GM21447 (cell line): Measurements from ENCODE around the gene MOGAT2.

Experiments used
- ATAC-seq: cut with Tn5 transposase; IDR thresholded peaks from one replicate; pipeline ENCODE4 v1.9.1; 2021; ENCODE audit not compliant: unreplicated experiment

Gene MOGAT2

DNA sequence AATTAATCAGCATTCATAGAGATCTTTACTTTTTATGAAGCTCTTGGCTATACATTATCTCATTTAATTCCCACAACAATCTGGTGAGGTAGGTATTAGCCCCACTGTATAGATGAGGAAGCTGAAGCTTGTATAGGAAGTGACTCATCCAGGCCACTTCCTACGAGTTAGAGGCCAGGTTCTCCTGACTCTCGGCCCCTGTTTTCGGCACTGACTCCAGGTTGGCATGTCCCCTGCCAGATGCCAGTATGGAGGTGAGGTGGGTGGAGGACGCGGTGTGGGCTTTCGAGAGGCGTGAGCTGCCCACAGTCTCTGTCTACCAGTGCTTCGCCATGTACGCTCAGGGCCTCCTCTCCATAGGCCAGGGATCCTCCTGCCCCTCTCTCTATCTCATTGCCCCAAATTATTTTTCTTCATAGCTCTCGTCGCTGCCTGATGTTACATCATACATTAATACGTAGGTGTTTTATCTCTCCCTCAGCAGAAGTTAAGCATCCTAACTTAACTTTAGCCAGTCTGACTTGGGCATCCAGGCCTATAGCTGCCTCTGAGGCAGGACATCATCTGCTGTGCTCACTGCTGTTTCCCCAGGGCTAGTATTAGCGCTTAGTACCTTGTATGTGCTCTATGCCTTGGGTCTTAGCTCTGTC, 59.9 kb downstream of the MOGAT2 start:
- ATAC-seq: no peak

DNA sequence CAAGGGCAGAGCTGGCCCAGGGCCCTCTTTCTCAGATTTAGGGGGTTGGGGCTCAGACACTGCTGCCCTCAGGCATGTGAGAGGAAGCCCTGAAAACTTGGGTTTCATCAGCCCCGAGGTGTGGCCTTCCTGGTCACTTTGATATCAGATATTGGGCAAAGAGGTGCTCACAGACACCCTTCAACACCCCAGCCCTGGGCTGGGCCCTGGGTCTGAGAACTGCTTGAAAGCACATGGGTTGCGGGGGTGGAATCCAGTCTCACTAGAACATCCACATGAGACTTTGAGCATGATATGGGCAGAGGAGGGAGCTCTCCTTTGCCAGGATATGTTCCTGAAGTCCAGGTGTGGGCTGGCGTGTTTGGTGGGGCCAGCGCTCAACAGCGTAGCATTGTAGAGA, 61.3 kb downstream of the MOGAT2 start:
- ATAC-seq: no peak

DNA sequence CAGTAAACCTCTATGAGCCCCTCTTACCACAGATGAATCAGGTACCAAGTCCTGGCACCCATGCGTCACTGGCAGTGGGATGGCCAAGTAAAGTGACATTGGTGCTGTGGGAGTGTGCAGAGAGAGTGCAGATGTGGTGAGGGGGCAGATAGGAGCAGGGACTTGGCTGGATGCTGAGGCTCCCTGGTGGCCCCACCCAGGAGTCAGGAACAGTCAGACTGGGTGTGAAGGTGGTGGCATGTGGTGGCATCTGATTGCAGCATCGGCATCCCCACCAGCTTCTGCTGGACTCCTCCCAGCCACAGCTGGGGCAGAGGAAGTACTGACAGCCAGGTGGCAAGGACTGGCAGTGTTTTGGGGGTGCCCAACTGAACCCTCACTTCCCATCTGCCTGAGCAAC, 62.3 kb downstream of the MOGAT2 start:
- ATAC-seq: no peak

DNA sequence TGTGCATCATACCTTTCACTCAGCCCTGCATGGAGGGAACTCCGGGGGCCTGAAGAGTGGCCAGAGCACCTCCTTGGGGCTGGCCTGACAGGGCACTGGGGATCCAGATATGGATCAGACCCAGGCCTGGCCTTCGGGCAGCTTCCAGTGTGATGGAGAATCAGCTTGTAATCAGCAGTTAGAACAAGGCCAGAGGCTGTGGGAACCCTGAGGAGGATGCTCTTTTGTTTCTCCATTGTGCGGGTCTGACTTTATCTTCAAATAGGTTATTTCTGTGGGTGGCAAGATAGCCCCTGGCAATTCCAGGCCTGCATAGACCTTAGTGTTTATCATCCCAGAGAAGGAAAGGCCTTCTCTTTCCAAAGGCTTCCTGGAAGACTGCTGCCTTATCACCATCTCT, 63.2 kb downstream of the MOGAT2 start:
- no peak for ATAC-seq

DNA sequence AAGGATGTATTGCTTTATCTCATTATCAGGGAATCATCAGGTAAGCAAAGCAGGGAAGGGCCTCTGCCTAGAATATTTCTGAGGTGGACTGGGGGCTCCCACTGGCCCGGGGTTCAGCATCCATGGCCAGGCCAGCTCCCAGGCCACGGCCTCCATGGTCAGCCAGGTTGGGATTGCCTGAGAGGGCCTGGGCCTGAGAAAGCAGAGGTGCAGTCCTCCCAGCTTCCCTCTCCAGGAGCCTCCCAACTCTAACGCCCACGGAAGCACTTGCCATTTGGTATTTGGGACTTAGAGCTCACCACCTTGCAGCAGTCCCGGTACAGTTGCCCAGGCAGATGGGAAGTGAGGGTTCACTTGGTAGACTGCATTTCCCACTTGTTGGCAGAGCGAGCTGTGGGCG, 63.7 kb downstream of the MOGAT2 start:
- no peak for ATAC-seq

DNA sequence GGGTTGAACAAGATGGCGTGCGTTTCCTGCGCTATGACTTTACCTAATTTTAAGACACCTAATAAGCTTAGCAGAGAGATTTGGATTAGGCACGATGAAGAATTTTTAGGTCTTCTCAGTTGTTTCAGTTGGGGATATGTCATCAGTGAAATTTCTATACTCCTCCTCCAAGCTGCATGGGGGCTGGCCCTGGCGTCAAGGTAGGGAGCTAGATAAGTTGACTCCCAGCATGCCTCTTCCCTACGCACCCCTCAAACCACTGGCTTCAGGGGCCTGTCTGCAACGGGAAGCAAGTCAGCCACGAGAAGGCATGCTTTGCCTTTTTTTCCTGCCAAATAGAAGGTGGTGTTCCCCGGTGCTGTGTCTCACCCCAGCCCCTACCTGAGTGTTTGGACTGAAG, 64.2 kb downstream of the MOGAT2 start:
- no peak for ATAC-seq
